Smooth muscle cell (in vitro differentiated cells): ENCODE measurements around the gene LDLRAD3. TPM values are rescaled to one million over a fixed set of nuclear protein-coding genes. Genes with fewer than 3 reads are reported as not detected.
"Not testable (repeated sequence)": the region's sequence is repeated elsewhere in the genome, so short reads cannot be mapped to it uniquely, and the experiment has no call there.

ENCODE experiments used
- DNase-seq: peaks from one replicate; lab custom pipeline; 2025; ENCODE audit not compliant: unreplicated experiment; lab: John Stamatoyannopoulos, UW
- H2AFZ ChIP-seq: fragments of 200-600 bp; sonication (generic); 2 replicates; pipeline ENCODE4 v1.6.0; 2016; ENCODE audit warnings: antibody characterized with exemption, low read depth, mild to moderate bottlenecking
- H3F3A ChIP-seq: fragments of 200-600 bp; sonication (generic); 2 replicates; pipeline ENCODE4 v1.6.0; 2017; ENCODE audit warnings: antibody characterized with exemption, low read depth
- H3K27ac ChIP-seq: fragments of 200-600 bp; sonication (generic); 2 replicates; pipeline ENCODE4 v1.5.1; 2016; ENCODE audit warnings: low read depth, mild to moderate bottlenecking
- H3K27me3 ChIP-seq: fragments of 200-600 bp; sonication (generic); 2 replicates; pipeline ENCODE4 v1.6.1; 2016; ENCODE audit warnings: low read depth, mild to moderate bottlenecking
- H3K36me3 ChIP-seq: fragments of 200-600 bp; sonication (generic); 2 replicates; pipeline ENCODE4 v1.5.1; 2016; ENCODE audit warnings: low read depth
- H3K4me1 ChIP-seq: fragments of 200-600 bp; sonication (generic); 2 replicates; pipeline ENCODE4 v1.5.1; 2016; ENCODE audit warnings: low read depth
- H3K4me2 ChIP-seq: fragments of 200-600 bp; sonication (generic); 2 replicates; pipeline ENCODE4 v1.6.0; 2016; ENCODE audit warnings: mild to moderate bottlenecking
- H3K4me3 ChIP-seq: fragments of 200-600 bp; sonication (generic); 2 replicates; pipeline ENCODE4 v1.5.1; 2016; ENCODE audit warnings: mild to moderate bottlenecking
- H3K79me2 ChIP-seq: fragments of 200-600 bp; sonication (generic); 2 replicates; pipeline ENCODE4 v1.6.0; 2016; ENCODE audit warnings: low read depth, mild to moderate bottlenecking
- H3K9ac ChIP-seq: fragments of 200-600 bp; sonication (generic); 2 replicates; pipeline ENCODE4 v1.6.0; 2016; ENCODE audit warnings: low read depth
- H3K9me3 ChIP-seq: fragments of 200-600 bp; sonication (generic); replicated peaks from 2 replicates; pipeline ENCODE4 v1.5.1; 2016; ENCODE audit warnings: low read depth
- H4K20me1 ChIP-seq: fragments of 200-600 bp; sonication (generic); 2 replicates; pipeline ENCODE4 v1.6.0; 2016; ENCODE audit warnings: low read depth
- CTCF ChIP-seq: fragments of 200-600 bp; sonication (generic); IDR thresholded peaks from 2 replicates; pipeline ENCODE4 v1.5.1; 2017; ENCODE audit warnings: borderline replicate concordance, mild to moderate bottlenecking, antibody characterized with exemption; ENCODE audit not compliant: insufficient read depth, poor library complexity, severe bottlenecking
- WGBS: methylation state at CpG from one replicate; pipeline ENCODE4 v1.1.7; 2016; ENCODE audit warnings: low lambda C conversion rate; 5-methylcytosine and 5-hydroxymethylcytosine counted together
- polyA plus RNA-seq: library from polyadenylated mRNA; unstranded; fragments of >200 nt; fragmentation: Nextera tagmentation; extraction: Ambion mirVana; gene quantifications from 2 replicates; pipeline ENCODE4 v1.2.1, GENCODE V29; 2016
- total RNA-seq: library from RNA; depleted of rRNA; stranded (reverse); fragments of >200 nt; gene quantifications from 2 replicates; pipeline ENCODE4 v1.2.3, GENCODE V29; 2014

The LDLRAD3 gene
- total and polyA plus RNA-seq, 2 experiments from 2014 or later: 6.1 to 10.0 TPM

- Histone ChIP-seq H4K20me1 (no peaks in the 10 kb centered on the region), H3K79me2 (no peaks in the 10 kb centered on the region), H3K27me3 (peaks cover 5% of the 10 kb centered on the region), H3K4me2 (no peak overlapping the region), H3K27ac (no peak overlapping the region), H3K4me1 (no peaks in the 10 kb centered on the region), H3F3A (no peaks in the 10 kb centered on the region), H2AFZ (no peak overlapping the region), H3K9me3 (no peaks in the 10 kb centered on the region), H3K4me3 (no peak overlapping the region), H3K9ac (no peak overlapping the region), H3K36me3 (no peaks in the 10 kb centered on the region)
- TF ChIP-seq CTCF: no peak
- WGBS: 39% methylated on average over 4 of the region's 4 CpGs
- no peak for DNase-seq
Measured at GRCh38 chr11:35907648-35908431, 36.0 kb upstream of the LDLRAD3 start.

DNA sequence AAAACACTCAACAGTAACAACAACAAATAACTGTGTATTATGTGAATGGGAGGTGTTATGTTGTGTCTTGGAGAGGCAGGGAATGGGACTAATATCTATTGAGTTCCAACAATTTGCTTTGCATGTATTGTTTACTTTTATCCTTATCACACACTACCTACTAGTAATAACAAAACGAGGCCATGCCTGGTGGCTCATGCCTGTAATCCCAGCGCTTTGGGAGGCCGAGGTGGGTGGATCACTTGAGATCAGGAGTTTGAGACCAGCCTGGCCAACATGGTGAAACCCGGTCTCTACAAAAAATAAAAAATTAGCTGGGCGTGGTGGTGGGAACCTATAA is 35.5 kb upstream of the LDLRAD3 start:
- DNase-seq, H3K9me3 ChIP-seq, H3K79me2 ChIP-seq, H3K9ac ChIP-seq, H4K20me1 ChIP-seq, H3K4me2 ChIP-seq, H3K36me3 ChIP-seq, H3K4me1 ChIP-seq, H3K27me3 ChIP-seq, H3K27ac ChIP-seq, H2AFZ ChIP-seq, H3F3A ChIP-seq, H3K4me3 ChIP-seq: not testable (repeated sequence)
- WGBS: 69% methylated on average over 5 of the region's 5 CpGs

DNA sequence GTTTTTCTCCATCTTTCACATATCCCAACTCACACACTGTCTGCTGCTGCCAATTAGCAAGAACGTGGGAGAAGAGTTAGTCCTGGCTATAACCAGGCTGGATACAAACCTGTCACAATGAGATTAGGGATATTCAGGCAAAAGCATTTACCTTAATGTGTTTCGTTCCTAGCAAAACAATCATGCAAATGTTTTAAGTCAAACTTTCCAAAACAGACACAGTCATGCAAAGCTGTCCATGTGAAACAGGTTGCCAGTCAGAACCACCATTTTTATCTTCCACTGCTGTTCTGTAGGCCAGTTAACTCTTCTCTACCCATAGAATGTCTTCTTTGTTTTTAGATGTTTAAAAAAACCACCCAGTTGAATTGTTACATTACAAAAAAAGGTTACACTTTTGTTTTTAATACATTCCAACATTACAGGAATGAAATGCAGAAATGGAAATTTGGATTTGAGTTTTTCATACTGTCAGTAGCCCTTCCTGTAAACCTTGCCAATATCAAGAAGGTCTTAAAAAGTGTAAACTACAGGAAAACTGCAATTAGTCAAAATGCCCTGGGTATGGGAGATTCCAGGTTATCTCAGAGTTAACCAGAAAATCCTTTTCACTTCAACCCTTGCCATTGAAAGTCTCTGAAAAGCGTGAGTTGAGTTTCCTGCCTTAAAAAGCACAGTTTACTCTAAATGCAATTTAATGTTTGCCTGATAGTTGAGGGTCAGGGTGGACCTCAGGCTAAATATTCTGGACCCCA is 34.2 kb upstream of the LDLRAD3 start:
- Histone ChIP-seq H2AFZ (no peak overlapping the region), H3K36me3 (no peaks in the 10 kb centered on the region), H3K4me2 (no peak overlapping the region), H3F3A (no peaks in the 10 kb centered on the region), H3K4me1 (no peaks in the 10 kb centered on the region), H3K79me2 (no peaks in the 10 kb centered on the region), H3K4me3 (no peak overlapping the region), H3K9me3 (no peaks in the 10 kb centered on the region), H4K20me1 (no peaks in the 10 kb centered on the region), H3K9ac (no peak overlapping the region), H3K27me3 (peaks cover 5% of the 10 kb centered on the region), H3K27ac (no peak overlapping the region)
- DNase-seq: no peak
- WGBS: 80% methylated on average over 3 of the region's 3 CpGs
- no peak for TF ChIP-seq CTCF

GRCh38 chr11:35911013-35911412 is 32.8 kb upstream of the LDLRAD3 start:
- Histone ChIP-seq H3K79me2 (no peaks in the 10 kb centered on the region), H3K27ac (no peak overlapping the region), H3K9ac (no peak overlapping the region), H3K27me3 (peaks cover 5% of the 10 kb centered on the region), H4K20me1 (no peaks in the 10 kb centered on the region), H2AFZ (no peak overlapping the region), H3K4me1 (no peaks in the 10 kb centered on the region), H3K4me3 (no peak overlapping the region), H3K9me3 (no peaks in the 10 kb centered on the region), H3F3A (no peaks in the 10 kb centered on the region), H3K4me2 (no peak overlapping the region), H3K36me3 (no peaks in the 10 kb centered on the region)
- DNase-seq: no peak
- WGBS: 93% methylated on average over 6 of the region's 6 CpGs
- no peak for TF ChIP-seq CTCF
